H1 (cell line): ENCODE results near the gene ZSCAN25. TPM values are rescaled to one million over a fixed set of nuclear protein-coding genes. Genes with fewer than 3 reads are reported as not detected.

ENCODE experiments used
- BCL11A ChIP-seq, 2 experiments: IDR thresholded peaks; one replicate each; pipeline ENCODE4 v1.6.1; 2011; ENCODE audit warnings: low read depth in 2 of 2, low read length in 2 of 2, mild to moderate bottlenecking in 2 of 2
- KDM1A ChIP-seq: fragments of 200-600, 300-600 bp; sonication (generic); IDR thresholded peaks from 2 replicates; pipeline ENCODE4 v1.7.1; 2016; ENCODE audit warnings: mild to moderate bottlenecking, low read length, borderline replicate concordance
- PHF8 ChIP-seq: fragments of 200-600 bp; sonication (generic); conservative IDR thresholded peaks from 2 replicates; pipeline ENCODE4 v1.7.1; 2012; ENCODE audit warnings: low read depth, mild to moderate bottlenecking, inconsistent platforms, low read length, moderate library complexity
- POLR2A ChIP-seq, 2 experiments: IDR thresholded peaks; 1 replicate in 1 of 2; 2 replicates in 1 of 2; pipeline ENCODE4 v1.6.1; 2011; ENCODE audit warnings: low read depth in 2 of 2, low read length in 2 of 2, mild to moderate bottlenecking in 2 of 2; ENCODE audit errors: control extremely low read depth in 1 of 2
- POLR2AphosphoS5 ChIP-seq: IDR thresholded peaks from 2 replicates; pipeline ENCODE4 v1.6.1; 2011; ENCODE audit warnings: low read depth, low read length
- polyA plus RNA-seq, 7 experiments: library from polyadenylated mRNA; depleted of rRNA in 3 of 7; stranded (reverse) in 5 of 7; unstranded in 2 of 7; fragments of >200 nt in 5 of 7; fragments of 200-250 nt in 2 of 7; gene quantifications; 1 replicate in 5 of 7; 2 replicates in 1 of 7; 4 replicates in 1 of 7; pipeline versions ENCODE4 v1.2.1 to v1.2.3, GENCODE V29; 2011 to 2013; ENCODE audit warnings: missing spikeins in 2 of 7, mixed read lengths in 2 of 7
- total RNA-seq: library from RNA; stranded (reverse); fragmentation: NEBNext Ultra II Directional; extraction: Animal tissue kit (Norgen Biotek cat#: 25700); gene quantifications from 2 replicates; pipeline ENCODE4 v1.2.1, GENCODE V29; 2021
- TF ChIP-seq, protein P1 (sequence below), 3 experiments: IDR thresholded peaks; 1 replicate in 2 of 3; 2 replicates in 1 of 3; pipeline versions ENCODE4 v1.5.1 to v1.6.1; 2011; ENCODE audit warnings: low read length in 3 of 3, mild to moderate bottlenecking in 3 of 3, inconsistent platforms in 2 of 3, low read depth in 1 of 3, moderate library complexity in 1 of 3; ENCODE audit not compliant: insufficient read depth in 1 of 3; ENCODE audit errors: control extremely low read depth in 1 of 3

ZSCAN25 gene
- total and polyA plus RNA-seq, 2 of the 8 experiments (the other 6 are each of a cell fraction or from before 2014, with no cell fraction given), result 10.1 to 18.6 TPM

DNA sequence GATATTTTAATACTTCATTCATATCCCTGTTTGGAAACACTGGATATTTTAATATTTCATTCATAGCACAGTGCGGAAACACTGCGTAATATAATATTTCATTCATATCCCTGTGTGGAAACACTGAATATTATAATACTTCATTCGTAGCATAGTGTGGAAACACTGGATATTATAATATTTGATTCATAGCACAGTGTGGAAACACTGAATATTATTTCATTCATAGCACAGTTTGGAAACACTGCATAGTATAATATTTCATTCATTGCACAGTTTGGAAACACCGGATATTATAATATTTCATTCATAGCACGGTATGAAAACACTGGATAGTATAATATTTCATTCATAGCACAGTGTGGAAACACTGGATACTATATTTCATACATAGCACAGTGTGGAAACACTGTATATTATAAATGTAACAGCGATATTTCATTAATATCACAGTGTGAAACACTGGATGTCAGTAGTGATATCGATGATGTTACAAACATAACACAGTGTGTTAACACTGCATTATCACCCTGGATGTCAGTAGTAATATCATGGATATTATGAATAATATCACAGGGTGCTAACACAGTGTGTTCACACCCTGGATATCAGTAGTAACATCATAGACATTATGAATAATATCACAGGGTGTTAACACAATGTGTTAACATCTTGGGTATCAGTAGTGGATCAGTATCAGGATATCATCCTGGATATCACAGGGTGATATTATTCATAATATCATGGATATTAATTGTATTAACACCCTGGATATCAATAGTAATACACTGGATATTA lies 21.6 kb upstream of the ZSCAN25 start (continued):
- TF ChIP-seq POLR2AphosphoS5, result no peak
- no peak for TF ChIP-seq PHF8
- TF ChIP-seq, protein P1, sequence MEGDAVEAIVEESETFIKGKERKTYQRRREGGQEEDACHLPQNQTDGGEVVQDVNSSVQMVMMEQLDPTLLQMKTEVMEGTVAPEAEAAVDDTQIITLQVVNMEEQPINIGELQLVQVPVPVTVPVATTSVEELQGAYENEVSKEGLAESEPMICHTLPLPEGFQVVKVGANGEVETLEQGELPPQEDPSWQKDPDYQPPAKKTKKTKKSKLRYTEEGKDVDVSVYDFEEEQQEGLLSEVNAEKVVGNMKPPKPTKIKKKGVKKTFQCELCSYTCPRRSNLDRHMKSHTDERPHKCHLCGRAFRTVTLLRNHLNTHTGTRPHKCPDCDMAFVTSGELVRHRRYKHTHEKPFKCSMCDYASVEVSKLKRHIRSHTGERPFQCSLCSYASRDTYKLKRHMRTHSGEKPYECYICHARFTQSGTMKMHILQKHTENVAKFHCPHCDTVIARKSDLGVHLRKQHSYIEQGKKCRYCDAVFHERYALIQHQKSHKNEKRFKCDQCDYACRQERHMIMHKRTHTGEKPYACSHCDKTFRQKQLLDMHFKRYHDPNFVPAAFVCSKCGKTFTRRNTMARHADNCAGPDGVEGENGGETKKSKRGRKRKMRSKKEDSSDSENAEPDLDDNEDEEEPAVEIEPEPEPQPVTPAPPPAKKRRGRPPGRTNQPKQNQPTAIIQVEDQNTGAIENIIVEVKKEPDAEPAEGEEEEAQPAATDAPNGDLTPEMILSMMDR (IDR thresholded peaks at IDR 0.05; ENCODE audit: control extremely low read depth in 1 of 3, insufficient read depth in 1 of 3, low read depth in 1 of 3, low read length in 3 of 3), result no peak
- TF ChIP-seq KDM1A, result no peak
- no peak for TF ChIP-seq BCL11A (IDR thresholded peaks at IDR 0.05; ENCODE audit: low read depth in 2 of 2, low read length in 2 of 2)
- TF ChIP-seq POLR2A (IDR thresholded peaks at IDR 0.05; ENCODE audit: control extremely low read depth in 1 of 2, low read depth in 2 of 2, low read length in 2 of 2), result no peak
